T47D (cell line): ENCODE data around the gene ANKMY1.

ENCODE experiments used
- DNase-seq, 2 experiments: peaks; one replicate each; pipeline versions ENCODE4 v3.0.0 to v3.0.0-alpha.2; 2011 to 2012; ENCODE audit warnings: low read depth in 1 of 2, low spot score in 1 of 2
- JUND ChIP-seq: IDR thresholded peaks from 2 replicates; pipeline ENCODE4 v1.6.1; 2012; ENCODE audit warnings: low read depth
- in situ Hi-C: cut with HindIII; loops from 2 replicates; pipeline ENCODE4 v1.10.0; 2016; ENCODE audit warnings: low sequenced_read_pairs, low pct_unique_long_range_greater_than_20kb

Gene ANKMY1

DNA sequence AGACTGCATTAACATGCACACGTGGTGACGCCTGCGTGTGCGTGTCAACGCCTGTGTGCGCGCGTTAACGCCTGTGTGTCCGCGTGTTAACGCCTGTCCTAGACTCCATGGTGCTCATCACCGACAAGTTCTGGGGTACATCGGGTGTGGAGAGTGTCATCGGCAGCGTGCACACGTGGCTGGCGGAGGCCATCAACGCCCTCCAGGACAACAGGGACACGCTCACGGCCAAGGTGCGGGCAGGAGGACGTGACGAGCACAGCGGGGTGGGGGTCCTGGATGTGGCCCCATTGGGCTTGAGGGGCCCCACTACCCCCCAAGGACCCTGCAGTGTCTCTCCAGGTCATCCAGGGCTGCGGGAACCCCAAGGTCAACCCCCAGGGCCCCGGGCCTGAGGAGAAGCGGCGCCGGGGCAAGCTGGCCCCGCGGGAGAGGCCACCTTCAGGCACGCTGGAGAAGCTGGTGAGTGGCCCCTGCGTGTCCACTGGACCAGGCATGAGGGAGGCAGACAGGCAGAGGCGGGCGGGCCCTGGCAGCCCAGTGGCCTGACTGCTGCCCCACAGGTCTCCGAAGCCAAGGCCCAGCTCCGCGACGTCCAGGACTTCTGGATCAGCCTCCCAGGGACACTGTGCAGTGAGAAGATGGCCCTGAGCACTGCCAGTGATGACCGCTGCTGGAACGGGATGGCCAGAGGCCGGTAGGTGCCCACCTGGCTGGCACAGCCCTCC is 93.1 kb downstream of the ANKMY1 start:
- no peak for TF ChIP-seq JUND
- DNase-seq: no peak
- in situ Hi-C loops: no loop called here

DNA sequence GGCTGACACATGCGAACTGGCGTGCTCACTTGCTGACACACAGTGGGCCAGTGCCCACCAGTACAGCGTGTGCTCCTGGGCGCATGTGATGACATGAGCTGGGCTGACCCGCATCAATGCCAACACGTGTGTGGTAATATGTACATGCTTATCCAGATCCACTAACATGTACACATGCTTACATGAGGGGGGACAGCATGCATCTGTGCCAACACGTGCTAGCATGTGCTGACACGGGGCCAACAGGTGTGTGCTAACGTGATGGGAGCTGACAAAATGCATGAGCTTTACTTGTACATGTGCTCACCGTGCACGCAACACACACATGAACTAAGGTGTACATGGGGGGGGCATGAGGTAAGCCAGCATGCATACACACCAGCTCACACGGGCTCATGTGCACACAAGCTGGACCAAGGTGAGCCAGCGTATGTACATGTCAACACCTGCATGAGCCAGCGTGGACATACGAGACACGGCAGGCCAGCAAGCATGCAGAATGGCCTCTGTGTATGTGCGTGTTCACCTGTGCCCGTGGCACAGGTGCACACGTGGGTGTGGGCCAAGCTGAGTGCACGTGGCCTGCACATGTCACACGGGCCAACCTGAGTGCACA is 93.8 kb downstream of the ANKMY1 start:
- in situ Hi-C loops: no loop called here

DNA sequence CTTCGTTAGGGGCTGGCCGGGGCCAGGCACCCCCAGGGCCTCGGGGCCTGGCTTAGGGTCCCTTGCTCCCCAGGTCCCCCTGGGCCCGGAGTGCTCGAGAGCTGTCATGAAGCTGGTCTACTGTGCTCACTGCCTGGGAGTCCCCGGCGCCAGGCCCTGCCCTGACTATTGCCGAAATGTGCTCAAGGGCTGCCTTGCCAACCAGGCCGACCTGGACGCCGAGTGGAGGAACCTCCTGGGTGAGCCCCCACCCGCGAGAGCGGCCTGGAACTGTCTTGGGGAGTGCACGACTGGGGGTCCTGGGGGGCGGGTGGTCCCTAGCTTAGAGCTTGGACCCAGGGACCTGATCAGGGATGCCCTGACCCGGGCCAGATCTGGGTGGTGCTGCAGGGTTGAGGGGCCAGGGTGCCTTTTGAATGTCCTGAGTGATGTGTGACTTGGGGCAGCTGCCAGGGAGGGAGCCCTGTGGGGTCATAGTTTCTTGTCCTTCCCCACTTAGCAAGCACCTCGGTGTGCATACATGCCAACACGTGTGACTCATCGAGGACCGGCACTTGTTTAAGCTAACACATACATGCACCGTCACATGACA is 94.4 kb downstream of the ANKMY1 start:
- TF ChIP-seq JUND: no peak
- DNase-seq: no peak
- in situ Hi-C loops: no loop called here

More for the DNA sequence above, 93.8 kb downstream of the ANKMY1 start:
- no peak for TF ChIP-seq JUND
- DNase-seq: no peak

DNA sequence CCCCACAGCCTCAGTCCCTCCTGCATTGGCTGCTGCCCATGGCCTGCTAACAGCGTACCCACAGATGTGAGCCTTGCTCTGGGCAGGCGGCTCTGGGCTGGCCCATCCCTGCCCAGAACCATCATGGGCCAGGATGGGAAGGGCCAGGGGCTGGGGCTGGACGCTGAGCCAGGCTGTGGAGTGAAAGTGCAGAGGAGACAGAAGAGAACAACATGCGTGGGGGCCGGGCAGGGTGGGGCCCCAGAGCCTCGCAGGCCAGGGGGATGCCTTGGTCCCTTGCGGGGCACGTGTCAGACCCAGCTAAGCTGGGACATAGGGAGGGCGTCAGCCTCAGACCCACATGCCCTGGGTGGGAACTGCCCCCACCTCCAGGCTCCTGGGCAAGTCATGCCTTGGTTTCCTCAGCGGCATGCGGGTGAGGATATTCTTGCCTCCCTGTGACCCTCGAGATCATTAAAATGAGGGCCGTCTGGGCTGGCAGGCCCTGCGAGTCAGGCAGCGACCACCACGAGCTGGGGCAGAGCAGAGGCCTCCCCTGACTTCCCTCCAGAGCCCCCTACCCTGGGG is 95.0 kb downstream of the ANKMY1 start:
- TF ChIP-seq JUND: no peak
- no peak for DNase-seq
- in situ Hi-C loops: no loop called here

DNA sequence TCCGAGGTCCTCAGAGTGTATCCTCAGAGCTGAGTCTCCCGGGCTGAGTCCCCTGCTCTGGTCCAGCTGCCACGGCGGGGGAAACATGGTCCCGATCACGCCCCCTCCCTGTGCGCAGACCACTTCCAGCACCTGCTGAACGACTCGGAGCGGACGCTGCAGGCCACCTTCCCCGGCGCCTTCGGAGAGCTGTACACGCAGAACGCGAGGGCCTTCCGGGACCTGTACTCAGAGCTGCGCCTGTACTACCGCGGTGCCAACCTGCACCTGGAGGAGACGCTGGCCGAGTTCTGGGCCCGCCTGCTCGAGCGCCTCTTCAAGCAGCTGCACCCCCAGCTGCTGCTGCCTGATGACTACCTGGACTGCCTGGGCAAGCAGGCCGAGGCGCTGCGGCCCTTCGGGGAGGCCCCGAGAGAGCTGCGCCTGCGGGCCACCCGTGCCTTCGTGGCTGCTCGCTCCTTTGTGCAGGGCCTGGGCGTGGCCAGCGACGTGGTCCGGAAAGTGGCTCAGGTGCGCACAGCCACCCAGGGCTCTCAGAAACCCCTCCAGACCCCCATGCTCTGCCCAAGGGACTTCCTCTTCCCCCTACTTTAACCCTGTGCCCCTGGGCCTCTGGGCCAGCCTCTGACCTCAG is 95.6 kb downstream of the ANKMY1 start:
- DNase-seq: no peak
- in situ Hi-C loops: no loop called here
- TF ChIP-seq JUND: no peak

DNA sequence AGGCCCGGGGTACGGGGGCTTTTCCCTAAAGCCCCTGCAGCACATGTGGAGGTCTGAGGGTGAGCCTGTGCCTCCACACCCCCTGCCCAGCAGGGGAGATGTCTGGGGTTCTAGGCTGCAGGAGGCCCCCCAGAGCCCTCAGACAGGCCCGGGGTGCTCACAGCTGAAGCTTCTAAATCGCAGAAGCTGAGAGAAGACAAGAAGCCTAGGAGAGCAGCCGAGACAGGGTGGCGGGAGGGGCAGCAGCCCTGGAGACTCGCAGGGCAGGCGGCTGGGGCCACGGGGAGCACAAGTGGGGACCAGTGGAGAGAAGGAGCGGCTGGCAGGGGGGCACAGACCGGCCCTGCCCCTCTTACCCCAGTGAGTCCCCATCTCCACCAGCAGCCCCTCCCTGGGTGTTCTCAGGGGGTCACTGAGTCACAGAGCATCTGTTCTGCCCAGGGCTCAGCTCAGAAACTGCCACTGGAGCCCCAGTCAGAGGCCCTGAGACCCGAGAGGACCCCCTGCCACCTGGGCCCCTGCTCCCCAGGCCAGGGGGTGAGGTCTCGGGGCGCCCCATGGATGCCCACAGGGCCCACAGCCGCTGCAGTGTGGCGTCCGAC is 96.2 kb downstream of the ANKMY1 start:
- in situ Hi-C loops: no loop called here
- no peak for DNase-seq
- TF ChIP-seq JUND: no peak

DNA sequence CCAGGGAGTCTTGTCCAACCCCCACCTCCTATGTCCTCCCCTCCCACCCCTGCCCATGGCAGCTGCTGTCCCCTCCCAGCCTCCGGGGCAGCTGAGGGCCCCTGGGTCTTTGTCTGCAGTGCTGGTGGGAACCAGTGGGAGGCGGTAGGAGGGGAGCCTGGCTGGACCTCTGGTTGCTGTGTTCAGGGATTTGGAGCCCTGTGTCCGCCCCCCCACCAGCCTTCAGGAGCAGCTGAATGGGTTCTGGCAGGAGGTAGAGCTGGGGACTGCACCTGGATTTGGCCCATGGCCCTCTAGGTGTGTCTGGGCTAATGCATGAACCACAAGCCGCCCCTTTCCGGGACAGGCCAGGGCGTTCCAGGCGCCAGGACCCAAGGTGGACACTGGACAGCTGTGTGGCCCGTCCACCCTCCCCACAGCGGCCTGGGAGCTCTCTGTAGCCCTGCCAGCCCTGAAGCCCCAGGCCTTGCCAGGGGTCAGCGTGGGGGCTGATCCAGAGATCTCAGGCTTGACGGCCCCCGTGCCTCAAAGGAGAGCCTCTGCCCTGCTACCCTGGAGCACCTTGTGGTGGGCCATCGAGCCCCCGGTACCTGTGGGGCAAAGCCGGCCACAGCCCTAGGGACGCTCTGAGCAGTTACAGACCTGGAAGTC is 96.9 kb downstream of the ANKMY1 start:
- in situ Hi-C loops: no loop called here
- no peak for TF ChIP-seq JUND
- no peak for DNase-seq

DNA sequence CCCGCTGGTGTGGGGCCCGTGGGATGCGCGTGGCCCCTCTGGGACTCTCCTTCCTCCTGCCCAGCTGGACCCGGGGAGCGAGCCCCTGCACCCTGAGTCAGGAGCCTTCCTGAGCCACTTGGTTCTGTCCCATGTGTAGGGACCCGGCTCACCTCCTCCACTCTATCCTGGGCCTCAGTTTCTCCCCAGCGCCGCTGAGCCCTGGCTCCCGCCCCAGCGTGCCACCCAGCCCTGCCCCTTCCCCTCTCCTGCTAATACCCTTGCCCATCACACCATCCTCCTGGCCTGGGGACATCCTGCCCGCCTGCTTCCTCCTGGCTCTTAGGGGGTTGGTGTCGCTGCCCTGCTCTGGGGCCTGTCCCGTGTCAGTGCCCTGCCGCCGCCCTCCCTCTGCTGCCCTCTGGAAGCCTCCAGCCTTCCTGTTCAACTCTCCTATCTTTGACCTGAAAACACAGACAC is 97.5 kb downstream of the ANKMY1 start:
- in situ Hi-C loops: no loop called here
- DNase-seq: no peak
- TF ChIP-seq JUND: no peak

DNA sequence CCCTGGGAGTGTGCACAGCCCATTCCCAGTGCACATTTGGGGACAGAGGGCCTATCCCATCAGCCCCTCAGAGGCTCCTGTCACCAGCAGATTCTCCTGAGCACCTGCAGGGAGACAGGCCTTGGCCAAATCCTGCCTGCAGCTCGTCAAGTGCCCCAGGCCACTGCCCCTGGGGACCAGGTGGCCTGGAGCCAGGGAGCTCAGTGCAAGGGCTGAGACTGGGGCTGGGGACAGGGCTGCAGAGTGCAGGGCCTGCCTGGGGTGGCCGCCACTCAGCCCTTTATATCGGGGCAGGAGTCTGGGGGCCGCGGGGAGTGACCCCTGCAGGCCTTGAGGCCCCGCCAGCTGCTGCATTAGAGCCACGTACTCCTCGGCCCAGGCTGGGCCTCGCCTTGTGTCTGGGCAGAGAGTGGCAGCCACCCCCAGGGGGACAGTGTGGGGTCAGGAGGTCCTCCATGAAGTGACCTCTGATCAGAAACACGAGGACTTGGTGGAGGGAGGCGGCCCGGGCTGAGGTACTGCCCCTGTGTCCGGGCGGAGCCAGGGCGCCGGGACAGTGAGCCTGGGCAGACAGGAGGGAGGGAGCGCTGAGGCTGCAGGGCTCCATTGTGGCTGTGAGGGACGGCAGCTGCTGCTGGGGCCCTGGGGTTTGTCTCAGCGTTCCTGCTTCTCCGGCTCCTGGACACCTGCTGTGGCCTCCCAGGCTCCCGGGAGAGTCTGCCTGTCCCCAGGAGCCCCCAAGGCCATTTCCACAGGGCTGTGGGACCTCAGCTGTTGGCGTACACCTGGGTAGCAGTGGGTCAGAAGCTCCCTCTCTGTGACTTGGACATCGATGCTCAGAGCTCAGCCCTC is 98.2 kb downstream of the ANKMY1 start:
- DNase-seq: no peak
- in situ Hi-C loops: no loop called here

DNA sequence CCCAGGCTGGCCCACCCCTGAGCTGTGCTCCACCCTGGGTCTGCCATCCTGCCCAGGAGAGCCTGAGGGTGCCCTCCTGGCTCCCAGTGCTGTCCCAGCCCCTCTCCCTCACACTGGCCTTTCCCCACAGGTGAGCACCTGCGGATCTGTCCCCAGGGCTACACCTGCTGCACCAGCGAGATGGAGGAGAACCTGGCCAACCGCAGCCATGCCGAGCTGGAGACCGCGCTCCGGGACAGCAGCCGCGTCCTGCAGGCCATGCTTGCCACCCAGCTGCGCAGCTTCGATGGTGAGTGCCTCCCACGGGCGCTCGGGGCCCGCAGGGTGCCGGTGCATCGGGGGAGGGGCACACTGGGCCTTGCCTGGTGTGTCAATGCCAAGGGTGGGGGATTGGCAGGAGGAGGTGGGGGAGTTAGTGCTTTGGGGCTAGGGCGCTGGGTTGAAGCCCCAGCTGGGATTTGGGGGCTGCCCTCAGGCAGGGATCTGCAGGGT is 98.8 kb downstream of the ANKMY1 start:
- TF ChIP-seq JUND: no peak
- in situ Hi-C loops: no loop called here
- no peak for DNase-seq

More for the DNA sequence above, 98.2 kb downstream of the ANKMY1 start:
- TF ChIP-seq JUND: no peak
